ENCODE results near the gene SLC8A1. TPM values are rescaled to one million over a fixed set of nuclear protein-coding genes. Genes with fewer than 3 reads are reported as not detected.

The SLC8A1 gene
- total RNA-seq, 1 donor from 2014 or later = 34.8 TPM

GRCh38 chr2:40474306-40474705, 22.4 kb upstream of the SLC8A1 start:
- H3K4me1 ChIP-seq (ENCODE audit: insufficient read depth, low read length) = no peaks in the 10 kb centered on the region
- Mint-ChIP-seq H3K4me3 (ENCODE audit: unreplicated experiment) (no peak overlapping the region), H3K27me3 (ENCODE audit: low read depth, unreplicated experiment) (no peaks in the 10 kb centered on the region), H3K4me1 (ENCODE audit: low read depth, unreplicated experiment) (peaks cover 3% of the 10 kb centered on the region), H3K27ac (ENCODE audit: unreplicated experiment) (no peak overlapping the region), H3K36me3 (ENCODE audit: low read depth, unreplicated experiment) (no peaks in the 10 kb centered on the region), H3K9me3 (ENCODE audit: unreplicated experiment) (no peaks in the 10 kb centered on the region)
- no peaks in the 10 kb centered on the region for H3K36me3 ChIP-seq (ENCODE audit: insufficient read depth, low read length)
- FAIRE-seq (no peak), DNase-seq (ENCODE audit: low read depth) (no peak)
- no peaks in the 10 kb centered on the region for H3K27me3 ChIP-seq (ENCODE audit: insufficient read depth, low read length)
- H2AFZ ChIP-seq (ENCODE audit: low read depth, low read length) = no peak overlapping the region
- no peaks in the 10 kb centered on the region for H4K20me1 ChIP-seq (ENCODE audit: insufficient read depth, low read length)
- no peak overlapping the region for H3K4me2 ChIP-seq (ENCODE audit: low read length)
- H3K4me3 ChIP-seq (ENCODE audit: insufficient read depth, low read depth, low read length) = no peak overlapping the region
- no peak overlapping the region for H3K9ac ChIP-seq (ENCODE audit: low read length)
- no peaks in the 10 kb centered on the region for H3K79me2 ChIP-seq (ENCODE audit: insufficient read depth, low read length)
- H3K27ac ChIP-seq (ENCODE audit: low read depth, low read length) = no peak overlapping the region
- TF ChIP-seq EZH2 (IDR thresholded peaks at IDR 0.05; ENCODE audit: insufficient read depth, low read length) (no peak), CTCF (IDR thresholded peaks at IDR 0.05; ENCODE audit: insufficient read depth, low read depth, low read length) (no peak)
- H3K9me3 ChIP-seq (ENCODE audit: insufficient read depth, low read depth, low read length) = no peaks in the 10 kb centered on the region

- Mint-ChIP-seq H3K27ac (ENCODE audit: unreplicated experiment) (no peak overlapping the region), H3K4me3 (ENCODE audit: unreplicated experiment) (no peak overlapping the region), H3K27me3 (ENCODE audit: low read depth, unreplicated experiment) (no peaks in the 10 kb centered on the region), H3K36me3 (ENCODE audit: low read depth, unreplicated experiment) (no peaks in the 10 kb centered on the region), H3K4me1 (ENCODE audit: low read depth, unreplicated experiment) (peaks cover 3% of the 10 kb centered on the region), H3K9me3 (ENCODE audit: unreplicated experiment) (no peaks in the 10 kb centered on the region)
- Histone ChIP-seq H3K9ac (ENCODE audit: low read length) (no peak overlapping the region), H3K36me3 (ENCODE audit: insufficient read depth, low read length) (no peaks in the 10 kb centered on the region), H4K20me1 (ENCODE audit: insufficient read depth, low read length) (no peaks in the 10 kb centered on the region), H3K27me3 (ENCODE audit: insufficient read depth, low read length) (no peaks in the 10 kb centered on the region), H3K4me1 (ENCODE audit: insufficient read depth, low read length) (no peaks in the 10 kb centered on the region), H3K4me3 (ENCODE audit: insufficient read depth, low read depth, low read length) (no peak overlapping the region), H3K4me2 (ENCODE audit: low read length) (no peak overlapping the region), H3K79me2 (ENCODE audit: insufficient read depth, low read length) (no peaks in the 10 kb centered on the region), H2AFZ (ENCODE audit: low read depth, low read length) (no peak overlapping the region), H3K27ac (ENCODE audit: low read depth, low read length) (no peak overlapping the region), H3K9me3 (ENCODE audit: insufficient read depth, low read depth, low read length) (no peaks in the 10 kb centered on the region)
- no peak for FAIRE-seq
- no peak for TF ChIP-seq CTCF (IDR thresholded peaks at IDR 0.05; ENCODE audit: insufficient read depth, low read depth, low read length)
- TF ChIP-seq EZH2 (IDR thresholded peaks at IDR 0.05; ENCODE audit: insufficient read depth, low read length) = no peak
- DNase-seq (ENCODE audit: low read depth) = no peak
Measured at GRCh38 chr2:40471866-40472265, 20.0 kb upstream of the SLC8A1 start.

DNA sequence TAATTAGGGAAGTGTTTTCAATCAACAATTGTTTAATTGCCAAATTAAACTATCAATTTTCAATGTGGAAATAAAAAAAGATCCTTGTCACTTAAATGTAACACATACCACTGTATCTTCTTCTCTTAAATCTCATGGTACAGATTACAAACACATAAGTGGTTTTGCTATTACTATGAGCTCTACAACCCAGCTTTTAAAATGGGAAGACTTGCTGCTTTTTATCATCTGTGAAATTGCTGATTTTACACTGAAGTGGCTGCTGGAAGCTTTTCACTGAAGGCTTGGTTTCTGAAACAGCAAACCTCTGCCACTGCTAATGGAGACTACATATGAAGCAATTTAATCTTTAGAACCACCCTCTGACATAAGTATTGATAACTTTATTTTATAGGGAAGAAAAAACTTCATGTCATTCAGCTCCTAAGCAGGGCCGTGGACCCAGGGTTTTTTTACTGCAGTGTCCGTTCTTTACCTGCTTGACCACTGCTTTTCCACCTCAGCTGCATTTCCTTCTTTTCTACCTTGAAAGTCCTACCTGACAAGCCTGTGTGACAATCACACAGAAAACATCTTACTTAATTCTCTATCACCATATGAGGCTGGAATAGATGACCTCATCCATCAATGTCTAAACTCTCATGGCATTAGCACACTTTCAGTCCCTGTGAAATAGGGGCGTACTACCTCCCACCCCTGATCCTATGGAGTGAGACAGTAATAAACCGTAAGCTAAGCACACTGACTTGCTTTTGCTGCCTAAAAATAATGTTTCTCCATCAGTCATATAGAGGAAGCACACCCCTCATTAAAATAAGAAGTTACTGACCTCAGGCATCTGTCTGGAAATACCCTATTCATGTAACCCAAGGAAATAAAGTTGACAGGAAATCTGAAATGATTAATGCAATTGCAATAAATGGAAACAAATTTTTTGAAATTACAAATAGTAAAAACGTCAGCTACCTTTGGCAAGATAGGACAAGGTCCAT, 19.2 kb upstream of the SLC8A1 start:
- Mint-ChIP-seq H3K27ac (ENCODE audit: unreplicated experiment) (no peak overlapping the region), H3K4me3 (ENCODE audit: unreplicated experiment) (no peak overlapping the region), H3K4me1 (ENCODE audit: low read depth, unreplicated experiment) (no peaks in the 10 kb centered on the region), H3K27me3 (ENCODE audit: low read depth, unreplicated experiment) (no peaks in the 10 kb centered on the region), H3K36me3 (ENCODE audit: low read depth, unreplicated experiment) (no peaks in the 10 kb centered on the region), H3K9me3 (ENCODE audit: unreplicated experiment) (no peaks in the 10 kb centered on the region)
- Histone ChIP-seq H4K20me1 (ENCODE audit: insufficient read depth, low read length) (no peaks in the 10 kb centered on the region), H3K27ac (ENCODE audit: low read depth, low read length) (no peak overlapping the region), H3K36me3 (ENCODE audit: insufficient read depth, low read length) (no peaks in the 10 kb centered on the region), H3K9me3 (ENCODE audit: insufficient read depth, low read depth, low read length) (no peaks in the 10 kb centered on the region), H3K4me3 (ENCODE audit: insufficient read depth, low read depth, low read length) (no peak overlapping the region), H3K27me3 (ENCODE audit: insufficient read depth, low read length) (no peaks in the 10 kb centered on the region), H3K4me1 (ENCODE audit: insufficient read depth, low read length) (no peaks in the 10 kb centered on the region), H3K79me2 (ENCODE audit: insufficient read depth, low read length) (no peaks in the 10 kb centered on the region), H2AFZ (ENCODE audit: low read depth, low read length) (no peak overlapping the region), H3K4me2 (ENCODE audit: low read length) (no peak overlapping the region), H3K9ac (ENCODE audit: low read length) (no peak overlapping the region)
- TF ChIP-seq CTCF (IDR thresholded peaks at IDR 0.05; ENCODE audit: insufficient read depth, low read depth, low read length) (no peak), EZH2 (IDR thresholded peaks at IDR 0.05; ENCODE audit: insufficient read depth, low read length) (no peak)
- FAIRE-seq = no peak
- DNase-seq (ENCODE audit: low read depth) = no peak

Measured in astrocyte (in vitro differentiated cells and primary cell).